Breast epithelium (tissue), 4 donors: Measurements from ENCODE around the gene PMM2. TPM values are rescaled to one million over a fixed set of nuclear protein-coding genes. Genes with fewer than 3 reads are reported as not detected.

ENCODE experiments used
- DNase-seq, 2 donors: peaks; one replicate each; pipeline ENCODE4 v3.0.0-alpha.2; 2019; ENCODE audit warnings: low spot score in 2 of 2
- H3K27ac ChIP-seq, 2 donors: fragments of 200-600 bp; sonication (generic) in 1 of 2; one replicate each; pipeline ENCODE4 v1.5.1; 2016 to 2019; ENCODE audit warnings: mild to moderate bottlenecking in 1 of 2
- H3K27me3 ChIP-seq, 2 donors: fragments of 200-600 bp; sonication (generic) in 1 of 2; one replicate each; pipeline versions ENCODE4 v1.5.1 to v1.6.0; 2017 to 2019; ENCODE audit warnings: control low read depth in 1 of 2, mild to moderate bottlenecking in 1 of 2
- H3K36me3 ChIP-seq: fragments of 200-600 bp; one replicate; pipeline ENCODE4 v1.5.1; 2019
- H3K4me1 ChIP-seq, 2 donors: fragments of 200-600 bp; sonication (generic); one replicate each; pipeline ENCODE4 v1.5.1; 2016 to 2019; ENCODE audit warnings: control low read depth in 1 of 2
- H3K4me3 ChIP-seq, 3 donors: fragments of 200-600 bp; sonication (generic); 1 replicate in 2 of 3; 2 replicates in 1 of 3; pipeline ENCODE4 v1.5.1; 2016 to 2019; ENCODE audit warnings: mild to moderate bottlenecking in 3 of 3, moderate library complexity in 2 of 3
- H3K9me3 ChIP-seq, 2 donors: fragments of 200-600 bp; sonication (generic) in 1 of 2; one replicate each; pipeline ENCODE4 v1.5.1; 2016 to 2019; ENCODE audit warnings: control low read depth in 1 of 2
- CTCF ChIP-seq, 3 donors: fragments of 450-650 bp; IDR thresholded peaks; one replicate each; pipeline ENCODE4 v1.5.1; 2016 to 2017; ENCODE audit warnings: antibody characterized with exemption in 3 of 3, mild to moderate bottlenecking in 3 of 3, moderate library complexity in 3 of 3
- POLR2A ChIP-seq: fragments of 450-650 bp; IDR thresholded peaks from one replicate; pipeline ENCODE4 v1.6.1; 2016; ENCODE audit warnings: antibody characterized with exemption, mild to moderate bottlenecking, moderate library complexity
- POLR2AphosphoS5 ChIP-seq, 3 donors: sonication (generic); formaldehyde crosslinking; IDR thresholded peaks; one replicate each; pipeline ENCODE4 v1.6.1; 2017; ENCODE audit warnings: antibody characterized with exemption in 3 of 3
- intact Hi-C: fragments of 100-400 bp; cut with DNase I; formaldehyde crosslinking; loops from one replicate; pipeline ENCODE4 v1.15.1; 2023; ENCODE audit warnings: low total_unique reads
- total RNA-seq, 3 donors: library from RNA; depleted of rRNA; stranded (reverse); fragments of >200 nt; gene quantifications; one replicate each; pipeline ENCODE4 v1.1.0, GENCODE V29; 2016

PMM2 gene
- total RNA-seq, 3 donors from 2014 or later = 21.4 to 36.4 (median 33.8) TPM

GRCh38 chr16:8886593-8887430, 89.2 kb downstream of the PMM2 start:
- H3K36me3 ChIP-seq = no peaks in the 10 kb centered on the region
- DNase-seq = no peak
- peaks cover 0 to 6% of the 10 kb centered on the region in 2 donors for H3K4me1 ChIP-seq
- peak overlapping the region in 1 of 3 donors; percentile 15 for H3K4me3 ChIP-seq
- TF ChIP-seq POLR2A = no peak
- no peak for TF ChIP-seq CTCF (IDR thresholded peaks at IDR 0.05)
- no peak for TF ChIP-seq POLR2AphosphoS5 (IDR thresholded peaks at IDR 0.05)
- no peaks in the 10 kb centered on the region for H3K27me3 ChIP-seq
- no peaks in the 10 kb centered on the region for H3K9me3 ChIP-seq
- intact Hi-C loops = loop anchor here (10.0 kb wide), 1 partner anchor 242 kb away; no protein-coding TSS in a partner anchor
- H3K27ac ChIP-seq = no peak overlapping the region

- no peaks in the 10 kb centered on the region for H3K27me3 ChIP-seq
- intact Hi-C loops = loop anchor here (10.0 kb wide), 1 partner anchor 243 kb away; no protein-coding TSS in a partner anchor
Observed at GRCh38 chr16:8887431-8887765, 89.8 kb downstream of the PMM2 start.

GRCh38 chr16:8887952-8888560, 90.4 kb downstream of the PMM2 start:
- no peak for TF ChIP-seq POLR2A
- TF ChIP-seq POLR2AphosphoS5 (IDR thresholded peaks at IDR 0.05) = no peak
- TF ChIP-seq CTCF (IDR thresholded peaks at IDR 0.05) = no peak
- no peaks in the 10 kb centered on the region for H3K9me3 ChIP-seq
- peaks cover 0 to 6% of the 10 kb centered on the region in 2 donors for H3K4me1 ChIP-seq
- intact Hi-C loops = loop anchor here (10.0 kb wide), 1 partner anchor 243 kb away; no protein-coding TSS in a partner anchor
- no peaks in the 10 kb centered on the region for H3K36me3 ChIP-seq
- no peak overlapping the region for H3K4me3 ChIP-seq
- peak in 1 of 2 donors; percentile 77 for DNase-seq
- H3K27me3 ChIP-seq = no peaks in the 10 kb centered on the region
- peak overlapping the region in 1 of 2 donors; percentile 26 for H3K27ac ChIP-seq

More at GRCh38 chr16:8887431-8887765, 89.8 kb downstream of the PMM2 start:
- no peak for DNase-seq
- H3K36me3 ChIP-seq = no peaks in the 10 kb centered on the region
- TF ChIP-seq POLR2A (no peak), POLR2AphosphoS5 (IDR thresholded peaks at IDR 0.05) (no peak), CTCF (IDR thresholded peaks at IDR 0.05) (no peak)
- H3K9me3 ChIP-seq = no peaks in the 10 kb centered on the region
- H3K27ac ChIP-seq = no peak overlapping the region
- peaks cover 0 to 6% of the 10 kb centered on the region in 2 donors for H3K4me1 ChIP-seq
- H3K4me3 ChIP-seq = no peak overlapping the region

- peaks cover 0 to 6% of the 10 kb centered on the region in 2 donors for H3K4me1 ChIP-seq
- H3K36me3 ChIP-seq = no peaks in the 10 kb centered on the region
- H3K27ac ChIP-seq = no peak overlapping the region
- no peaks in the 10 kb centered on the region for H3K9me3 ChIP-seq
- no peak for DNase-seq
- intact Hi-C loops = loop anchor here (10.0 kb wide), 1 partner anchor 244 kb away; no protein-coding TSS in a partner anchor
- no peak for TF ChIP-seq POLR2AphosphoS5 (IDR thresholded peaks at IDR 0.05)
- no peak for TF ChIP-seq CTCF (IDR thresholded peaks at IDR 0.05)
- TF ChIP-seq POLR2A = no peak
- no peak overlapping the region for H3K4me3 ChIP-seq
- no peaks in the 10 kb centered on the region for H3K27me3 ChIP-seq
Observed at GRCh38 chr16:8888951-8889892, 91.6 kb downstream of the PMM2 start.
